Suppressor macrophage (primary cell): ENCODE results near the gene SPATA33.

Experiments
- DNase-seq, 4 experiments: peaks; one replicate each; pipeline ENCODE4 v3.0.0-alpha.2; 2020 to 2022
- total RNA-seq, 17 experiments: gene quantifications; one replicate each; lab custom pipeline; 2026; ENCODE audit warnings: mixed read lengths in 6 of 17, inconsistent platforms in 3 of 17; lab: John Stamatoyannopoulos, UW

The SPATA33 gene
- total RNA-seq = 0.99 to 7.7 (median 2.5) reads per million in 17 experiments

- peak; percentile 94 to 98 (median 95) for DNase-seq
These were observed at the start of gene SPATA33, which contains the start of gene CHMP1A for GRCh38 chr16:89657442-89658220. Gene SPATA33, plus strand, starts transcription at chr16:89657836. Its CDS starts 76 bp downstream, at chr16:89657912. Gene CHMP1A, minus strand, starts transcription at chr16:89657708. Its CDS starts 120 bp downstream, at chr16:89657588.

- no peak for DNase-seq
These were observed 49.5 kb upstream of the SPATA33 start for GRCh38 chr16:89607937-89608740.

- DNase-seq = no peak
These were observed 47.6 kb upstream of the SPATA33 start for GRCh38 chr16:89610108-89610453.

GRCh38 chr16:89612415-89613166 is 45.0 kb upstream of the SPATA33 start:
- no peak for DNase-seq

DNA sequence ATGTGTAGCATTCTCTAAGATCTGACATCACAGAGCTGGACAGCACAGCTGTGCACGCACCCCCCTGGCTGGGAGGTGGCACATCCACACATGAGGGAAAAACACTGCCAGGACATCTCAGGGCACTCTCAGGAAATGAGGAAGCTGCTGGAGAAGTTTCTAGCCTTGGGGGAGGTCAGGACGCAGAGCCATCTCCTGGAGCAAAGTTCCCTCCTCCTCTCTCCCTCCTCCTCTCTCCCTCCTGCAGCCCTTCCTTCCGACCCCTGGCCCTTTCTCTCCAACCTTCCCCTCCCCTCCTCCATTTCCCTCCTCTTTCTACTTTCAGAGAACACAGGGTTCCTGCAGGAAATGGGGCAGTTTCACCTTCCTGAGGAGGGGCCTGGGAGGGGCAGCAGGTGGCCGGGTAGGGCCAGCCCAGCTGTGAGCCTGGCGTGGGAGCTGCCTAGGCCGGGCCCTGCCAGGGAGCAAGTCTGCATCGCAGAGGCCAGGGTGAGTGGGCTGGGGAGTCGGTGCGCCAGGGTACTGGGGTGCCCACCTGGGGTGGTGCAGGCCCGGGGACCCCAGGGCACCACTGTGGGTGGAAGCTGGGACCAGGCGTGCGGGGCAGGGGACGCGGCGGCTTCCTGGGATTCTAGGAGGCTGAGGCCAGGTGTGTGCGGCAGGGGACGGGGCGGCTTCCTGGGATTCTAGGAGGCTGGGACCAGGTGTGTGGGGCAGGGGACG is 44.2 kb upstream of the SPATA33 start, which contains the start of gene DPEP1:
DPEP1 (plus strand) TSS at position 412 of the 723 bp plus-strand sequence. CDS start 16,769 bp downstream, outside the sequence.
- peak; percentile 32 to 67 (median 50) for DNase-seq

DNA sequence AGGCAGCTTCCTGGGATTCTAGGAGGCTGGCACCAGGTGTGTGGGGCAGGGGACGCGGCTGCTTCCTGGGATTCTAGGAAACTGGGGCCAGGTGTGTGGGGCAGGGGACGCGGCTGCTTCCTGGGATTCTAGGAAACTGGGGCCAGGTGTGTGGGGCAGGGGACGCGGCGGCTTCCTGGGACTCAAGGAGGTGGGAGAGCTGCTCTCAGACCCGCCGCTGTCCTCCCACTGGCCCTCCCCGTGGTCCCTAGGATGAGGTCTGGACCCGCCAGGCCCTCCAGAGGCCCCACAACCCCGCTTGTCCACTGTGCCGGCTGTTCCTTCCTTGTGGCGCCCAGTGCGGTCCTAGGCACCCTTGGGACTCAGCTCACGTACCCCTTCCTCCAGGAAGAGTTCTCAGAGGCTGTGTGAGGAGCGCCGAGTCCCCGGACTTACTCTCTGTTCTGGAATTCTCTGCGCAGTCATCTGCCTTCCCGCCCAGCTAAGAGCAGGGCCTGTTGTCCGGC is 43.6 kb upstream of the SPATA33 start:
- no peak for DNase-seq

DNA sequence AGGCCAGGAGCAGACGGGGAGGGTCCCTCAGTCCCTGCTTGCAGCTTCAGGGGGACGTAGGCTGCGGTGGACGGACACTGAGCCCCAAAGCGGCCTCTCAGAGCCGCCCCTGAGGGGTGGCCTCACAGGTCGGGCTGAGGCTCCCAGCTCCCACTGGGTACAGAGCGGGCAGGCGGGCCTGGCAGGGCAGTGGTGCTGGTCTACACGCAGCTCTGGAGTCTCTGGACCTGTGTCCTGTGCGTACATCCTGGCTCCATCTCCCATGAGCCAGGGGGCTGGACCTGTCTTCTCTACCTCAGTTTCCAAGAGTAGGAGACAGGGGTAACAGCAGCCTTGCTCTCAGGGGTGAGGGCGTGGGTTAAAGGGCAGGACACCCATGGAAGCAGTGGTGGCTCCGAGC is 42.5 kb upstream of the SPATA33 start:
- no peak for DNase-seq

DNA sequence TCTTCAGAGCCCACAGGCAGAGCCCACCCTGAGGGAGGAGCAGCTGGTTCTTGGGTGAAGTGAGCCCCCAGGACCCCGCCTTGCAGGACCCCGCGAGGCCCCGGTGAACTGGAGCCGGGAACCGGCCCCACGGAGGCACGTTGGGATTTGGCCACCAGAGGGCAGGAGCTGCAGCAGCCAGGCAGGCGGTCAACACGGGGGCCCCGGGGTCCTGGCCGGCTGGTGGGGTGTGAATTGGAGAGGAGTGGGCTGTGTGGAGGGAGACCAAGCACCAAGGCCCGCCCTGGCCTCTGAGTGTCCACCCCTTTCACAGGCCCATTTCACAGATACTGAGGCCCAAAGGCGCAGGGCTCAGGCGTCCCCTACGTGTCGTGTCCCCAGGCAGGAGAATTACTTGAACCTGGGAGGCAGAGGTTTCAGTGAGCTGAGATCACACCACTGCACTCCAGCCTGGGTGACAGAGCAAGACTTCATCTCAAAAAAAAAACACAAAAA is 42.0 kb upstream of the SPATA33 start:
- DNase-seq = peak; percentile 32 to 68 (median 48)

DNA sequence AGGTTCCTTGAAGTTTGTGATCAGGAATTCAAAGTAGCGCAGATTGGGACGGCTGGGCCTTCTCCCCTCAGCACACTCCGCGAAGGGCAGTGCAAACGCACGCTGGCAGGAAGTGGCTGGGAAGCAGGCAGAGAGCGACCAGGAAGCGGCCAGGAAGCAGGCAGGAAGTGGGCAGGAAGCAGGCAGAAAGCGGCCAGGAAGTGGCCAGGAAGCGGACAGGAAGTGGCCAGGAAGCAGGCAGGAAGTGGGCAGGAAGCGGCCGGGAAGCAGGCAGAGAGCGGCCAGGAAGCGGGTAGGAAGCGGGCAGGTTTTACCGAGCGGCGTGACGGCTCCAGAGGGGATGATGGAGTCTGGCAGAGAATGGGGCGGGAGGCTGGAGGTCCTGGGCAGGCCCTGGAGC is 41.0 kb upstream of the SPATA33 start:
- DNase-seq = no peak

GRCh38 chr16:89617036-89617435 is 40.6 kb upstream of the SPATA33 start:
- no peak for DNase-seq

- DNase-seq = no peak
These were observed 39.3 kb upstream of the SPATA33 start for GRCh38 chr16:89618109-89618998.

DNA sequence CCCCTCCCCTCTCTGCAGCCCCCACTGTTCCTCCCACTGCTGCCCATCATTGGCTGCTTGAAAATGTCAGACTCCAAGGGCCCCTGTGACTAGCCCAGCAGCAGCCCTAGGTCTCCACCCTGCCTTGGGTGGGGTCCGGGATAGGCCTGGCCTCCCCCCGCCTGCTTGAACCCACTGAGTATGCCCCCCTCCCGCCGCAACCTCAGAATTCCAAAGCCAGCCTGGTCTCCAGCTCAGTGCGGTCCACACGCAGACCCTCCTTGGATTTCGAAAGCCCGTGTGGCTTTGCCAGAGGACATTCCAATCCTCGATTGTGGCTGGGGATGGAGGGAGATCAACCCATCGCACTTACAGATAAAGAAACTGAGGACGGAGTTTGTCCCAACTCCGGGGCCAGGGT is 37.8 kb upstream of the SPATA33 start:
- no peak for DNase-seq

GRCh38 chr16:89620406-89620841 is 37.2 kb upstream of the SPATA33 start:
- peak in 1 of 4 experiments; percentile 27 for DNase-seq

DNA sequence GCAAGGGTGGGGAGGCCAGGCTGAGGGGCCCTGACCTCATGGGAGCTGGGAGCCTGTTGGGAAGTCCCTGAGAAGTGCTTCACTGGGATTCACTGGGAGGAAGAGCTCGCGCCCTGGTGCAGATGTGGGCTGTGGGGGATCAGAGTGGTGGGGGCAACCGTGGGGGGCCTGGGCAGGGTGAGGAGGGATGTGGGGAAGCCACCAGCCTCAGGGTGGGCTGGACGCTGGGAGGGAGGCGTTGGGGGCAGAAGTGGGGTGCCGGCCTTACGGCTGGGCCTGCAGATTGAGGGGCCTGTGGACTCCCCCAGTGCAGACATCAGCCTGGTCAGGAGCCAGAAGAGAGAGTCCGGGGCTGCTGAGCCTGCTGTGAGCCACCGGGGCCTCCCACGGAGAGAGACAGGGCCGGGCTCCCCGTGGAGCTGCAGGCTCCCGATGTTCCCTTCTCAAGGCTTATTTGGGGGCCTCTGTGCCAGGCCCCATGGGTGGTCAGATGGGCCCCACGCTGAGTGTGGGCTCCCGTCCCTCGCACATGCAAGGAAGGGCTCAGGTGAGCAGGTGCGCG is 36.4 kb upstream of the SPATA33 start:
- no peak for DNase-seq

GRCh38 chr16:89621698-89622409 is 35.8 kb upstream of the SPATA33 start:
- DNase-seq = no peak

- DNase-seq = no peak
These were observed 34.0 kb upstream of the SPATA33 start for GRCh38 chr16:89623511-89624261.

- no peak for DNase-seq
These were observed 32.6 kb upstream of the SPATA33 start for GRCh38 chr16:89624777-89625761.
